Measurements from ENCODE around the gene WHRN. TPM values are rescaled to one million over a fixed set of nuclear protein-coding genes. Genes with fewer than 3 reads are reported as not detected.

Gene WHRN
- total RNA-seq, 1 donor from 2014 or later = 14.5 TPM

DNA sequence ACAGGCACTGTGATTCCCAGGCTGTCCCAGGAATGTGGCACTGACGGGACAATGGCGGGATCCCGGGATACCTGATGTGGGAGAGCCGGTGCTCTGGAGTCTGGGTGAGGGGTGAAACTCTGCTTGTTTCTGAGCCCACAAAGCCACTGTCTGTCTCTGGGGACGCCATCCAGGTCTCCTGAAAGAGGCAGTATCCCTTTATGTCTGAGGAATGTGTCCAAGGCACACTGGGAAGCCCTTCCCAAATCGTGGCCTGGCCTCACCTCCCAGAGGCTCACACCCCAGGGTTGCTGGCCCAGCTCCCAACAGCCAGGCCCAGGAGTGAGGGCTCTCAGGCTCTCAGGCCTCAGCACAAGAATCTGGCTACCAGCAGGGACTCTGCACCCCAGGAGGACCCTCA is 148.5 kb downstream of the WHRN start:
- CTCF ChIA-PET = no interaction called here
- DNase-seq (no peak), ATAC-seq (ENCODE audit: low read depth) (no peak)
- intact Hi-C loops (cut with micrococcal nuclease) = no loop called here
- Mint-ChIP-seq H3K27ac (peak overlapping the region; percentile 50), H3K9me3 (no peaks in the 10 kb centered on the region), H3K36me3 (ENCODE audit: low read depth) (peaks cover 93% of the 10 kb centered on the region), H3K27me3 (no peaks in the 10 kb centered on the region), H3K4me3 (no peak overlapping the region), H3K4me1 (peaks cover 20% of the 10 kb centered on the region)
- POLR2A ChIA-PET = interaction anchor here (1.4 kb wide), 1 partner anchor 29 kb away, joined by 4 read pairs; no protein-coding TSS in a partner anchor
- TF ChIP-seq CTCF (IDR thresholded peaks at IDR 0.05) = no peak

- Mint-ChIP-seq H3K4me3 (no peak overlapping the region), H3K4me1 (peaks cover 19% of the 10 kb centered on the region), H3K27ac (no peak overlapping the region), H3K27me3 (no peaks in the 10 kb centered on the region), H3K36me3 (ENCODE audit: low read depth) (peaks cover 92% of the 10 kb centered on the region), H3K9me3 (no peaks in the 10 kb centered on the region)
- ChIA-PET CTCF (no interaction called here), POLR2A (interaction anchor here (0.8 to 1.5 kb wide), 4 partner anchors 9 to 31 kb away, joined by 3 to 4 read pairs (median 4); partner anchors contain the start of gene AKNA)
- TF ChIP-seq CTCF (IDR thresholded peaks at IDR 0.05) = no peak
- ATAC-seq (ENCODE audit: low read depth) (no peak), DNase-seq (no peak)
- intact Hi-C loops (cut with micrococcal nuclease) = no loop called here
Observed at GRCh38 chr9:114355821-114356220, 149.5 kb downstream of the WHRN start.

Other genes starting within 250 kb of the WHRN start
- not detected in 2 replicates for gene ORM1, start 182.4 kb downstream of the WHRN start, total RNA-seq
- gene ORM2, start 175.6 kb downstream of the WHRN start, total RNA-seq = not detected in 2 replicates
- 283 and 322 TPM in 2 replicates for gene AKNA, start 117.5 kb downstream of the WHRN start, total RNA-seq
- gene ATP6V1G1, start 82.3 kb upstream of the WHRN start, total RNA-seq = 68.4 and 70.2 TPM in 2 replicates
- 32.0 and 34.6 TPM in 2 replicates for gene TMEM268, start 105.8 kb upstream of the WHRN start, total RNA-seq
- gene TEX53, start 152.3 kb upstream of the WHRN start, total RNA-seq = not detected in 2 replicates
- gene TEX48, start 176.7 kb upstream of the WHRN start, total RNA-seq = not detected in 2 replicates

Measured in activated B cell treated with CpG ODN at 0.5 μM for 24 hours (primary cell).